Uterus (tissue), 4 donors: ENCODE data around the gene RPL29. TPM values are rescaled to one million over a fixed set of nuclear protein-coding genes. Genes with fewer than 3 reads are reported as not detected.

Source experiments
- DNase-seq, 2 donors: peaks; one replicate each; pipeline ENCODE4 v3.0.0-alpha.2; 2019 to 2020
- H3K27ac ChIP-seq, 2 donors: fragments of 200-600 bp; sonication (generic); 1 replicate in 1 of 2; 2 replicates in 1 of 2; pipeline ENCODE4 v1.5.1; 2016 to 2018
- H3K27me3 ChIP-seq, 2 donors: fragments of 200-600 bp; sonication (generic); one replicate each; pipeline ENCODE4 v1.5.1; 2018 to 2019; ENCODE audit warnings: control low read depth in 1 of 2
- H3K36me3 ChIP-seq, 2 donors: fragments of 200-600 bp; sonication (generic); one replicate each; pipeline ENCODE4 v1.5.1; 2019; ENCODE audit warnings: control low read depth in 1 of 2
- H3K4me1 ChIP-seq, 2 donors: fragments of 200-600 bp; sonication (generic); one replicate each; pipeline ENCODE4 v1.5.1; 2018 to 2019; ENCODE audit warnings: control low read depth in 1 of 2
- H3K4me3 ChIP-seq, 2 donors: fragments of 200-600 bp; sonication (generic); 1 replicate in 1 of 2; 2 replicates in 1 of 2; pipeline ENCODE4 v1.5.1; 2018 to 2019; ENCODE audit warnings: mild to moderate bottlenecking in 1 of 2
- H3K9me3 ChIP-seq, 2 donors: fragments of 200-600 bp; sonication (generic); one replicate each; pipeline ENCODE4 v1.5.1; 2019; ENCODE audit warnings: control low read depth in 1 of 2
- POLR2A ChIP-seq, 2 donors: fragments of 450-650 bp; IDR thresholded peaks; one replicate each; pipeline ENCODE4 v1.6.1; 2016; ENCODE audit warnings: antibody characterized with exemption in 2 of 2, mild to moderate bottlenecking in 1 of 2, moderate library complexity in 1 of 2
- intact Hi-C: fragments of 100-400 bp; cut with DNase I; formaldehyde crosslinking; loops from one replicate; pipeline ENCODE4 v1.15.1; 2023; ENCODE audit warnings: low total_unique reads
- total RNA-seq, 4 donors: library from RNA; depleted of rRNA in 3 of 4; stranded (reverse); fragments of >200 nt in 3 of 4; gene quantifications; one replicate each; pipeline versions ENCODE4 v1.1.0 to v1.2.4, GENCODE V29; 2014 to 2023
- TF ChIP-seq, protein P1 (sequence below), 4 experiments: fragments of 200-600 bp in 2 of 4; fragments of 450-650 bp in 2 of 4; sonication (generic) in 2 of 4; IDR thresholded peaks; one replicate each; pipeline ENCODE4 v1.5.1; 2016 to 2019; ENCODE audit warnings: antibody characterized with exemption in 4 of 4, mild to moderate bottlenecking in 2 of 4, moderate library complexity in 1 of 4
- donor health status: DM: yes; HTN: yes; CAD: no.

Gene RPL29
- total RNA-seq, 4 donors from 2014 or later: 696 to 2,362 (median 1,238) TPM

DNA sequence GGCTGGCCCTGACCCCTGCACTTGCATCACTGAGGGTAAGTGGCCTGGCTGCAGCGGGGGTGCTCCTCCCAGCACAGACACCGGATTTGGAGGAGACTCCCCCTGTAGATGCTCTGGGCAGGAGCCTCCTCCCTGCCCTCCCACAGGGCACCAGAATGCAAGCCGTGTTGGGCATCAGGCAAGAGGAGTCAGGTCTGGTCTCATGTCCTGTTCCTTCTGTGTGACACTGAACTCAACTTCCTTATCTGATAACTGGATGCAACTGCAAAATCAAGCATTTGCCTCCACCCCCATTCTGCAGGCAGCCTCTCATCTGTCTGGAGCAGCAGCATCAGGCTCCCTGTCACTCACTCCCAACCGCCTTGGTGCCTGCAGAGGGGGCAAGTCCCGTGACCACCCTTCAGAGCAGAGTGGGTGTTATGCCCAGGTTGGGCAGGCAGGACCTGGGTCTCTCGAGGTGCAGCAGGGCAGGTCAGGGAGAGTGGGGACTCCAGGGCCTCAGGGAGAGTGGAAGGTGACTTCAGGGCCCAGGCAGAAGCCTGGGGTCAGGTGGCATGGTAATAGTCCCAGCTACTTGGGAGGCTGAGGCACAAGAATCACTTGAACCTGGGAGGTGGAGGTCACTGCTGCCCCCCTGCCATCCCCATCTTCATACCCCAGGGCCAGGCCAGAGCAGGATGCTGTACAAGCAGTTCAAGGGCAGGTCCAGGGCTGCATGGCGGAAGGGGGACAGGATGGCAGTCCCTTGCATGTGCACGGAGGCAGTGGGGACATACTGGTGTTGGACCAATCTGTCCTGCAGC, 10.5 kb upstream of the RPL29 start:
- intact Hi-C loops: loop anchor here (10.0 kb wide), 1 partner anchor 339 kb away; no protein-coding TSS in a partner anchor
- Histone ChIP-seq H3K9me3 (no peaks in the 10 kb centered on the region), H3K27ac (peak overlapping the region in 1 of 2 donors; percentile 55), H3K4me3 (no peak overlapping the region), H3K27me3 (no peaks in the 10 kb centered on the region), H3K36me3 (no peaks in the 10 kb centered on the region), H3K4me1 (peaks cover 0 to 12% of the 10 kb centered on the region in 2 donors)
- DNase-seq: no peak
- no peak for TF ChIP-seq POLR2A (IDR thresholded peaks at IDR 0.05)

DNA sequence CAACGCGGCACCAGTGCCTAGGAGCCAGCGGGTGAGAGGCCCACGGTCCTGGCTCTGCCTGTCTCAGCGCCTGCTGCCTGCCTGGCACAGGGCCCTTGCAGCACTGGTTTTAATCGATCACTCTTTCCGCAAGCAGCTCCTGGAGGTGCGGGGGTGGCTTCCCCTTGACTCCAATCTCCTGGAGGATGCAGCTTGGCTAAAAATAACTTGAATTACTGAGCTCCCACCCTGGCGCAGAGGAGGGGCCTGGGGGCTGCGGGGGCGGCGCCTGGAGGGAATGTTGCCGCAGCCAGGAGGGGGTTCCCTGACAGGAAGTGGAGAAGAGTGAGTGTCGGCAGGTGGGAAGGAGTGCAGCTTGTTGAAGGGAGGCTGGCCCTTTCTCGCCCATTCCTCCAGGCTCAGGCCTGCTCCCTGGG, 9.9 kb upstream of the RPL29 start:
- no peak overlapping the region for H3K4me3 ChIP-seq
- H3K27ac ChIP-seq: peak overlapping the region; percentile 36 to 55
- peak in 1 of 2 donors; percentile 73 for DNase-seq
- TF ChIP-seq POLR2A (IDR thresholded peaks at IDR 0.05): no peak
- TF ChIP-seq, protein P1, sequence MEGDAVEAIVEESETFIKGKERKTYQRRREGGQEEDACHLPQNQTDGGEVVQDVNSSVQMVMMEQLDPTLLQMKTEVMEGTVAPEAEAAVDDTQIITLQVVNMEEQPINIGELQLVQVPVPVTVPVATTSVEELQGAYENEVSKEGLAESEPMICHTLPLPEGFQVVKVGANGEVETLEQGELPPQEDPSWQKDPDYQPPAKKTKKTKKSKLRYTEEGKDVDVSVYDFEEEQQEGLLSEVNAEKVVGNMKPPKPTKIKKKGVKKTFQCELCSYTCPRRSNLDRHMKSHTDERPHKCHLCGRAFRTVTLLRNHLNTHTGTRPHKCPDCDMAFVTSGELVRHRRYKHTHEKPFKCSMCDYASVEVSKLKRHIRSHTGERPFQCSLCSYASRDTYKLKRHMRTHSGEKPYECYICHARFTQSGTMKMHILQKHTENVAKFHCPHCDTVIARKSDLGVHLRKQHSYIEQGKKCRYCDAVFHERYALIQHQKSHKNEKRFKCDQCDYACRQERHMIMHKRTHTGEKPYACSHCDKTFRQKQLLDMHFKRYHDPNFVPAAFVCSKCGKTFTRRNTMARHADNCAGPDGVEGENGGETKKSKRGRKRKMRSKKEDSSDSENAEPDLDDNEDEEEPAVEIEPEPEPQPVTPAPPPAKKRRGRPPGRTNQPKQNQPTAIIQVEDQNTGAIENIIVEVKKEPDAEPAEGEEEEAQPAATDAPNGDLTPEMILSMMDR (IDR thresholded peaks at IDR 0.05): no peak
- no peaks in the 10 kb centered on the region for H3K9me3 ChIP-seq
- no peaks in the 10 kb centered on the region for H3K27me3 ChIP-seq
- intact Hi-C loops: loop anchor here (10.0 kb wide), 1 partner anchor 339 kb away; no protein-coding TSS in a partner anchor
- no peaks in the 10 kb centered on the region for H3K36me3 ChIP-seq
- peaks cover 0 to 12% of the 10 kb centered on the region in 2 donors for H3K4me1 ChIP-seq

DNA sequence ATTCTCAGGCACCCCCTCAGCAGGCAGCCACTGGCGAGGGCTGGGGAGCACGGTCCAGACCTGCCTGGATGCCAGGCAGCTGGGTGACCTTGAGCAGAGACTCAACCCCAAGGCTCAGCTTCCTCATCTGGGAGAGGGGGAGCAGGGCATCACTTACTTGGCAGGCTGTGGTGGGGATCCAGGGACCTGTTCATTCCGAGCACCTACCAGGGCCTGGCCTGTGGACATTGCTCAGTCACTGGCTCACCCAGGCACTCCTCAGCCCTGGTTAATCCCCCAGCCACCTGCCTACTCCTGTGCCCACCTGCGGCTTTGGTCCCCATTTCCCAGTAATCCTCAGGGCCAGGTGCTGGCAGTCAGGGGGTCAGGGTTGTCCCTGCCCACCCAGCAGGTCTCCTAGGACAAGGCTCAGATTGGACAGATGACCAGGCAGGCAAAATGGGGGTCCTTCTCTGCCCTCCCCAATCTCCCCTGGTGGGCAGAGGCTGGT, 9.3 kb upstream of the RPL29 start:
- Histone ChIP-seq H3K4me3 (no peak overlapping the region), H3K36me3 (no peaks in the 10 kb centered on the region), H3K4me1 (peaks cover 0 to 12% of the 10 kb centered on the region in 2 donors), H3K27me3 (no peaks in the 10 kb centered on the region), H3K9me3 (no peaks in the 10 kb centered on the region), H3K27ac (peak overlapping the region; percentile 36 to 55)
- no peak for TF ChIP-seq POLR2A (IDR thresholded peaks at IDR 0.05)
- TF ChIP-seq, protein P1 (IDR thresholded peaks at IDR 0.05): no peak
- intact Hi-C loops: loop anchor here (5.0 to 10.0 kb wide), 2 partner anchors 47 to 340 kb away; no protein-coding TSS in a partner anchor
- no peak for DNase-seq

DNA sequence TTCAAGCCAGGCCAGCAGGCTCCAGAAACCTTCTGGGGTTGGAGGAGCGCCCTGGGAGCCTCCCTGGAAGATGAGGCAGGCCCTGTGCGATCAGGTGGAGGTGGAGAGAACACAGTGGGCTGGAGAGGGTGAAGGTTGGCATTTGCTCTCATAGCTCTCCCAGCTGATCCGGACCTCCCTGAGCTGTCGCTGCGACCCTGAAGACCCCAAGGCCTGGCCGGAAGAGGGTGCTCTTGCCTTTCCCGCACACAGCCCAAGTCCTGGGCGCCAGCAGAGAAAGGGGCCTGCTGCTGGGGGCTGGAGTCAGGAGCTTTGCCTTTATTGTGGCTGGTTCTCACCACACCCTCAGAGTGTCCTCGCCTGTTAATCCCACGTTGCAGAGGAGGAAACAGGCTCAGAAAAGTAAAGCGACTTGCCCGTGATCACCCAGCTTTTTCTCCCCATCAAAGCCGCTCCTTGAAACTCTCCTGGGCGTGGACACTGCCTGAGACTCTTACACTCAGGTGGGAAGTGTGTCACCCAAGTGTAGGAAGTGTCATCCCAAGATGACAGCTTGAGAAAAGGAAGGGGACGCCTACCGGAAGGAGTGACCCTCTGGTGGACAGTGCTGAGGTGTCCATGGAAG, 8.6 kb upstream of the RPL29 start:
- DNase-seq: peak in 1 of 2 donors; percentile 65
- intact Hi-C loops: loop anchor here (5.0 to 10.0 kb wide), 2 partner anchors 48 to 341 kb away; no protein-coding TSS in a partner anchor
- Histone ChIP-seq H3K27me3 (no peaks in the 10 kb centered on the region), H3K9me3 (no peaks in the 10 kb centered on the region), H3K36me3 (no peaks in the 10 kb centered on the region), H3K27ac (peak overlapping the region in 1 of 2 donors; percentile 36), H3K4me3 (no peak overlapping the region), H3K4me1 (peaks cover 0 to 12% of the 10 kb centered on the region in 2 donors)
- no peak for TF ChIP-seq POLR2A (IDR thresholded peaks at IDR 0.05)
- TF ChIP-seq, protein P1 (IDR thresholded peaks at IDR 0.05): peak; percentile 48 to 68 (median 59)

DNA sequence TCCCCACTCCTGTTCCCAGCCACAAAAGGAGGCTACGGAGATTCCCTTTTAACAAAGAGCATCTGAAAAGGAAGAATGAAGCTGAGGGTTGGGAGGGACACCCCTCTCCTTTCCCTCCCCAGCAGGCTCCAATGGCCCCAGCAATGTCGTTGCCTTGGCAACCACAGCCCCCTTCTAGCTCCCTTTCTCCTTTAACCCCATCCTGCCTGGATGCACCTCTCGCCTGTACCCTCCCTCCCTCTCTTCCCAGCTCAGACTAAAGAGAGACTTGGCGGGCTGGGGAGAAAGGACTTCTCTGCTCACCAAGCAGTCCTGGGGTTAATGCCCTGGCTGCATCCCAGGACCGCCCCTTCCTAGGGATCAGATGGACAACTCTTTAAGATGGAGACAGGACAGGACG, 7.1 kb upstream of the RPL29 start:
- Histone ChIP-seq H3K27me3 (no peaks in the 10 kb centered on the region), H3K27ac (no peak overlapping the region), H3K4me3 (no peak overlapping the region), H3K4me1 (peaks cover 0 to 12% of the 10 kb centered on the region in 2 donors), H3K9me3 (no peaks in the 10 kb centered on the region), H3K36me3 (no peaks in the 10 kb centered on the region)
- no peak for DNase-seq
- intact Hi-C loops: loop anchor here (5.0 to 10.0 kb wide), 2 partner anchors 50 to 342 kb away; no protein-coding TSS in a partner anchor
- TF ChIP-seq, protein P1 (IDR thresholded peaks at IDR 0.05): no peak
- TF ChIP-seq POLR2A (IDR thresholded peaks at IDR 0.05): no peak
